Endometrium (tissue), 2 donors: Measurements from ENCODE around the gene SLC22A3.

Experiments
- FAIRE-seq: peaks from 2 replicates; lab custom pipeline; 2012; peaks lifted over from hg19 to GRCh38; lab: Jason Lieb, UNC
- donor health status: control.
- donor health status: control.

SLC22A3 gene

GRCh38 chr6:160417550-160417949, 69.4 kb downstream of the SLC22A3 start:
- no peak for FAIRE-seq

- no peak for FAIRE-seq
These were observed 70.2 kb downstream of the SLC22A3 start for GRCh38 chr6:160418370-160418769.

DNA sequence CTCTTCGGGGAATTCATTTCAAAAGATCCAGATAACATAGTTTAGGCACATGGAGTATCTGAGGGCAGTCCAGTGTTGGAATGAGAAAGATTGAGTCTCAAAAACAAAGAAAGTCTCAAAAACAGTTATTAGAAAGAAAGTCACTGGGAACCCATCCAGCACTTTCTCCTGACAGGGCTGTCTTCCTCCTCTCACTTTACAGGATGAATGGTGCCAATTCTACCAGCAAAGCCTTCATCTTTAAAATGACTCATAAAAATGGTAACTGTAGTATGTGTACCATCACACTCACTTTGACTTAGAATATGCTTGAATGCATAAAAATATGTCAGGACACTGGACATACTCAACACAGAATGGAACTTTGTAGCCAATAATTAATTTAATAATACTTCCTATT, 71.3 kb downstream of the SLC22A3 start:
- FAIRE-seq, result no peak

GRCh38 chr6:160420253-160420968, 72.2 kb downstream of the SLC22A3 start:
- FAIRE-seq, result no peak

DNA sequence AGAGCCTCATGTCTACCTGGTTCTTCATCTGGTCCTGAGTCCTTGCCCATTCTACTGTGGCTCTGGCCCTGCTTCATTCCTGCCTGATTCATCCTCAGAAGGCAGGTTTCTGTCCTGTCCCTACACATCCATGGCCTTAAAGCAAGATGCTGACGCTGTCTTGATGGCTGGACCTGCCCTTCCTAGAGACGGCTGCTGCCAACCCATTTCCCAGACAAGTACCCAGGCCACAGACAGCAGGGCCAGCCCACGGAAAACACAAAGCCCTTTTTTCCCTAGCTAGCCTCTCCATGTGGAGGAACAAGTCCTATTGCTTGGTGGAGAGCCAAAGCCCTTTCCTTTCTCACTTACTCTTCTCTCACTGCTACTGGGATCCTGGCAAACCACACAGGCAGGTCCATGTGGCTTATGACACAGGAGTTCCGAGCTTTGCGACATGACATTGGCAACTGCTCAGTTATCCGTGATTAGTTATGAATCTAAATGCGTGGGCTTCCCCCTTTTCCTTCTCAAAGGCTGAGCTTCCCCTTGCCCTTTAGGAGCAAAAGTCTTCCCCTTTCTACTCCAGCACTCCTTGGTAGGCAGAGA, 72.9 kb downstream of the SLC22A3 start:
- FAIRE-seq, result no peak

DNA sequence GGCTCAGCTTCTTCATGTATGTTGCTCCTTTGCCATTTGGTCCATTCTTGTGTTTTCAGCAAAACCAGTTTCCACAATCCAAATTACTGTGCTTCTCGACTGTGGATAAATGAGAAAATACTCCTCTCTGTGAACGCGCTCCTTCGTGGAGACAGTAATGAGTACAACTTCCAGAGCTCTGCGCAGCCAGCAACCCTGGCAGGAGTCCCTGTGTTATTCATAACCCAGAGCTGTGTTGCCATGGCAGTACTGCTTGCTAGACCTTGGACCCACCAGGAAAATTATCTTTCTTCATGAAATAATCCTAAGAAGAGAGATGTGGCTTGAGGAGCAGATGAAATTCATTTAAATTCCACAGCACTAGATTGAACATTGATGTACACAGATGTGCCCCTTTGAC, 73.7 kb downstream of the SLC22A3 start:
- no peak for FAIRE-seq

DNA sequence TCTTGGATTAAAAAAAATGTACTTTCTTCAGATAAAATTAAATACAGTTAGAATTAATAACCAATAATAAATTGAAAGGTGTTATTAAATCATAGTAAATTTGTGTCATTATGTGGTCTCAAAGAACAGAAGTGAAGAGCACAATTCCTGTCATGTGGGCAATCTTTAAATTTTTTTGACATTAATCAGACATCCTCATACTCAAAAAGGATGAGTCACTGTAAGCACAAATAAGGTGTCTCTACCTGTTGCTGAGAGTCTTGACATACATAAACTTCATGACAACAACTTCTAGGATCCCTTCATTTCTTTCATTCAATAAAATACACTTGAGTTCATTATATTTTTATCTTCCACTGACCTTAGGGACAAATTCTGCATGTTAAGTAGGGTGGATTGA, 76.1 kb downstream of the SLC22A3 start:
- FAIRE-seq, result no peak

DNA sequence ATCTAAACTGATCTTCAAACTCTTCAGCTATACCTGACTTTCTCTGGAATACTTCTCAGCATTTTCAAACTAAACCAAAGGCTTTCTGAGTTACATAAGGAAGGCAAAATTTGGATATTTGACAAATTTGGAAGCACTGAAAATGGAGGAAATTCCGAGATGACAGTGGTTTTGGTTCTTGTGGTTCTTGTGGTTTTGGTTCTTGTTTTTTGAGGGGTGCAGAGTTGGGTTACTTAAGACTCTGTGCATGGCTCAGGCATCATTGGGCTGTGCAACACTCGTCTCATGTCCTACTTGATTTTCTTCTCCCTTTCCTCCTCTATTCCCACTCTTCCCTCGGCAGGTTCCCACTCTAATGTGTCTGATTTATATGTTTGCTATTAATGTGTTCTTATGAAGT, 78.0 kb downstream of the SLC22A3 start:
- FAIRE-seq, result no peak

- FAIRE-seq, result no peak
These were observed 79.3 kb downstream of the SLC22A3 start for GRCh38 chr6:160427312-160428068.

DNA sequence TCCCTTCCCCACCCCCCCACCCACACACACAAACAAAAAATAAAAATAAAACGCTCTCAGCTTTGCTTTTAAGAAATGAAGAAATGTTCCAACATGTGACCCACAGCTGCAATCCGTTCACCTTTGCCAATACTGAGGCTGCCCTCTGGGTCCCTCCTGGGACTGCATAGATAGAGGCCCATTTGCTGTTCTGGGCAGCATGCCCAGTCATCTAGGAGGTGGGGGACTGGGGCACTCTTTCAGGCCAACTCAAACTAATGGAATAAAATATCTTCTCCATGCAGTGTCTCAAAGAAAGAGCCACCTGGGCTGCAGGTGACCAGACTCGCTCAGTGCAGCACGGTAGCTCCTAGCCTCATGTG, 79.9 kb downstream of the SLC22A3 start:
- FAIRE-seq, result no peak

DNA sequence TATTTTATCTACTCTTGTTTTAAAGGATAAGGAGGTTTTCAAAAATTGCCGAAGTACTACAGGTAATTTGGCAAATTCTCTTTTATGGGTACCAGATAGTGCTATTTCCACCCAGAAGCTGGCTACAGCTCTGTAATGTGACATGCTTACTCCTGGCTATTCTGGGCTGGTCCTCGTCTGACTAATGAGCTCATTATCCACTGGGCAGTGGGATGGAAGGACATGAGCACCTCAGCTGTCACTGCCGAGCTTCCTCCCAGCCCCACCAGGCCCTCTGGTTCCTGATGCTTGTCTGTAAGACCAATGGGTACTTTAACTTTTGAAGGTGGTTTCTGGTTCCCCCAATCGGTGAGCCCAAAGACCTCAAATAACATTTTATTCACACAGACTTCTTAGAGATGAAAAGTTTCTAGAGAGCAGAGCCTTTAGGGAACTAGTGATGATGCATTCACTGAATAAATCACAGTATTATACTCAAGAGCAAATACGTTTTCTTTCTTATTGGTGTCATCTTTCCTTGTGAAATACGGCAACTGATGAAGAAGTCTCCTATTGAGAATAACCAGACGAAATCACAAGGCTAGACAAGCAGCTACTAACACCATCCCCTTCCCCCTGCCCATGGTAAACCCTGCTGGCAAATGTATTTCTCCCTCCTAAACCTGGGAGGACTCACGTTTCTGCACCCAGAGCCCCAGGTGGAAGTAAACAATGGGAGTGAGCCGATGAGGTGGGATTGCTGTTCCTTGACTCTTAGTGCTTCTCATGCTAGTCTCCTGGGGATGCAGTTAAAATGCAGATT, 80.8 kb downstream of the SLC22A3 start:
- no peak for FAIRE-seq

DNA sequence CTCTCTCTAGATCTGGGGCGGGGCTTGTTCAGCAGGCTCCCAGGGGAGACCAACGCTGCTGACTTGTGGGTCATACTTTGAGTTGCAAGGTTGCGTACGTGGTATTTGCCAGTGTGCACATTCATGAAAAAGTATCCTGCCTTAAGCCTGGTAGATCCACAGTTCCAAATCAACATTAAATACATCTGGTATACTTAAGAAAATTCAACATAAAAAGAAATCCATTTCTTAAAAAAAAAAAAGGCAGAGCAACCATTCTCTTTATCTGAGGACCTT, 81.4 kb downstream of the SLC22A3 start:
- no peak for FAIRE-seq

GRCh38 chr6:160430203-160430602, 82.0 kb downstream of the SLC22A3 start:
- peak; percentile 98 for FAIRE-seq

GRCh38 chr6:160430751-160431150, 82.6 kb downstream of the SLC22A3 start:
- FAIRE-seq, result no peak

- FAIRE-seq, result peak; percentile 86
These were observed 83.0 kb downstream of the SLC22A3 start for GRCh38 chr6:160431226-160431625.

GRCh38 chr6:160431791-160432404, 83.7 kb downstream of the SLC22A3 start:
- FAIRE-seq, result no peak

- no peak for FAIRE-seq
These were observed 87.8 kb downstream of the SLC22A3 start for GRCh38 chr6:160435935-160436334.

GRCh38 chr6:160437154-160437553, 89.0 kb downstream of the SLC22A3 start:
- FAIRE-seq, result no peak

DNA sequence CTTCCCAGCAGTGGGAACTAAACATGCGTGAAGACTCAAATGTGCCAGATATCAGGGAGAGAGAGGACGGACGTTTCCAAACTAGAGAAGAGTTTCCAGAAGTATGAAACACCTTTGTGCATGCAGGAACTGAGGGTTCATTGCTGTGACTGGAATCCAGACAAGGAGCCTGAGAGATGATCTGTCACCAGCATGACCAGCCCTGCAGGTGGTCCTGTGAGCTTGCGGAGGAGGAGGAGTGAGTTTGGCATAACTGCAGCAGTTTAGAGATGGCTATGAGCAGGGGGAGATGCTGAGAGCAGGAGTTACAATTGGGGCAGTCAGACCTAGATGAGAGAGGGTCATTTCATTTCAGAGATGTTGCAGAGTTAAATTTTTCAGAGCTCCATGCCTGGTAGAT, 89.6 kb downstream of the SLC22A3 start:
- no peak for FAIRE-seq

- no peak for FAIRE-seq
These were observed 90.3 kb downstream of the SLC22A3 start for GRCh38 chr6:160438481-160438880.

DNA sequence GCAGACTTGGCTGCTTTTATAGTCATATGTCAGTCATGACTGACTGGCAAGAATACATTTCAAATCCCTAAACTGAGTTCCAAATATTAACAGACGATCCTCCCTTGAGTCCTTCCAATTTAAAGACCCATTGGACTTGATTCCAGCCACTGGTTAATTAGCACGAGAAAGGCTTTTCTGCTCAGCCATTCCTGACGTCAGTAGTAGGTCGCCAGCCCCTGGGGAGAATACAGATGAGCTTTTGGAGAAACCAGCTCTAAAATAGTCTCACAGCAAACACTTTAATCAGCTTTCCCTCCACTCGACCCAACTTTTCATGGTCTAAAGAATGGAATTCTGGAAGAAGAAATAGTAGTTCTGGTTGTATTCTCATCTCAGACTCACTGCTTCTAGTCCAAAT, 91.6 kb downstream of the SLC22A3 start:
- FAIRE-seq, result no peak

DNA sequence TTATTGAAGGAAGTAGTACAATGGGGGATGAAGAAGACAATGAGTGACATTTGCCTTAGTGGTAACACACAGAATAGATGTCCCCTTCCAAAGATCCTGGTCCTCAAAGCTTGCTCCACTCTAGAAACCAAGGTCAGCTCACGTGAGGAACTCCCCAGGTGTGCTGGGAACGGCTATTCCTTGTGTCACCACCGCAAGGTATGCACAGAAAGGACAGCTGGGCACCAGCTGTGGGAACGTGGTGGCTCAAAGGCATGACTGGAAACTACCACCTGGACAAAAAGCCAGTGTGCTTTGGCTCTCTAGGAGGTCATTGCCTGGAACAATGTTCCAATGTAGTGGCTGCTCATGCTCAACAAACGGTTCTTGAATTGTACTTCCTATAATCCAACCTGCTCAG, 94.0 kb downstream of the SLC22A3 start:
- no peak for FAIRE-seq

GRCh38 chr6:160445130-160445529, 97.0 kb downstream of the SLC22A3 start:
- no peak for FAIRE-seq
